HL-60 (cell line): ENCODE data around the gene TOGARAM2.

ENCODE experiments used
- CTCF ChIP-seq: IDR thresholded peaks from one replicate; pipeline ENCODE4 v1.5.1; 2011; ENCODE audit warnings: low read length, control low read depth, inconsistent platforms; ENCODE audit not compliant: insufficient read depth
- GABPA ChIP-seq: IDR thresholded peaks from 2 replicates; pipeline ENCODE4 v1.6.1; 2012; ENCODE audit warnings: low read depth
- POLR2AphosphoS5 ChIP-seq: IDR thresholded peaks from 2 replicates; pipeline ENCODE4 v1.6.1; 2012; ENCODE audit warnings: low read depth
- REST ChIP-seq: IDR thresholded peaks from 2 replicates; pipeline ENCODE4 v1.6.1; 2012; ENCODE audit warnings: low read depth; ENCODE audit not compliant: insufficient replicate concordance
- SPI1 ChIP-seq: IDR thresholded peaks from 2 replicates; pipeline ENCODE4 v1.6.1; 2012; ENCODE audit warnings: low read depth, mild to moderate bottlenecking, borderline replicate concordance

GRCh38 chr2:29055601-29056000 lies 74.5 kb downstream of the TOGARAM2 start:
- no peak for TF ChIP-seq CTCF
- TF ChIP-seq GABPA: no peak
- TF ChIP-seq REST: no peak
- TF ChIP-seq POLR2AphosphoS5: no peak
- no peak for TF ChIP-seq SPI1
